H9 (cell line): ENCODE data around the gene ZSWIM9. TPM values are rescaled to one million over a fixed set of nuclear protein-coding genes. Genes with fewer than 3 reads are reported as not detected.

Experiments used
- DNase-seq: peaks from one replicate; pipeline ENCODE4 v3.0.0-alpha.2; 2017
- H2AFZ ChIP-seq: one replicate; pipeline ENCODE4 v1.6.1; 2013; ENCODE audit warnings: mild to moderate bottlenecking, low read length, control low read depth, moderate library complexity
- H2AK5ac ChIP-seq: 2 replicates; pipeline ENCODE4 v1.6.1; 2013; ENCODE audit warnings: low read length, control low read depth, mixed read lengths; ENCODE audit not compliant: insufficient read length
- H2BK120ac ChIP-seq: one replicate; pipeline ENCODE4 v1.6.1; 2013; ENCODE audit warnings: low read depth, mild to moderate bottlenecking, low read length, control low read depth, inconsistent platforms; ENCODE audit not compliant: poor library complexity, severe bottlenecking
- H2BK12ac ChIP-seq: 2 replicates; pipeline ENCODE4 v1.6.1; 2013; ENCODE audit warnings: low read length, control low read depth, mixed read lengths, low read depth; ENCODE audit not compliant: insufficient read length
- H2BK15ac ChIP-seq: 2 replicates; pipeline ENCODE4 v1.6.1; 2013; ENCODE audit warnings: low read depth, low read length, control low read depth
- H2BK20ac ChIP-seq: one replicate; pipeline ENCODE4 v1.6.1; 2013; ENCODE audit warnings: low read depth, mild to moderate bottlenecking, low read length, control low read depth, inconsistent platforms; ENCODE audit not compliant: poor library complexity, severe bottlenecking
- H2BK5ac ChIP-seq: 2 replicates; pipeline ENCODE4 v1.6.1; 2013; ENCODE audit warnings: low read length, control low read depth, mixed read lengths; ENCODE audit not compliant: insufficient read length
- H3K14ac ChIP-seq: 2 replicates; pipeline ENCODE4 v1.6.1; 2013; ENCODE audit warnings: low read length, control low read depth; ENCODE audit not compliant: insufficient read depth
- H3K18ac ChIP-seq: 2 replicates; pipeline ENCODE4 v1.6.1; 2013; ENCODE audit warnings: low read depth, mild to moderate bottlenecking, mixed read lengths, low read length, control low read depth; ENCODE audit not compliant: insufficient read length
- H3K23ac ChIP-seq: 2 replicates; pipeline ENCODE4 v1.6.1; 2013; ENCODE audit warnings: low read length, control low read depth, mixed read lengths, low read depth; ENCODE audit not compliant: insufficient read length
- H3K23me2 ChIP-seq: 2 replicates; pipeline ENCODE4 v1.6.1; 2013; ENCODE audit warnings: low read depth, mild to moderate bottlenecking, mixed read lengths, low read length, control low read depth; ENCODE audit not compliant: insufficient read length, poor library complexity, severe bottlenecking
- H3K27ac ChIP-seq: 2 replicates; pipeline ENCODE4 v1.5.1; 2013; ENCODE audit warnings: low read length, control low read depth, mixed read lengths, low read depth; ENCODE audit not compliant: insufficient read length
- H3K27me3 ChIP-seq: 2 replicates; pipeline ENCODE4 v1.6.1; 2013; ENCODE audit warnings: low read length, control low read depth, inconsistent platforms; ENCODE audit not compliant: insufficient read depth
- H3K4ac ChIP-seq: 2 replicates; pipeline ENCODE4 v1.6.1; 2013; ENCODE audit warnings: low read depth, mild to moderate bottlenecking, control low read depth, inconsistent platforms, low read length, moderate library complexity
- H3K4me1 ChIP-seq: 2 replicates; pipeline ENCODE4 v1.6.1; 2013; ENCODE audit warnings: low read length, control low read depth, inconsistent platforms; ENCODE audit not compliant: insufficient read depth
- H3K4me2 ChIP-seq: 2 replicates; pipeline ENCODE4 v1.6.1; 2013; ENCODE audit warnings: low read length, control low read depth, mixed read lengths; ENCODE audit not compliant: insufficient read length, insufficient read depth
- H3K56ac ChIP-seq: 2 replicates; pipeline ENCODE4 v1.6.1; 2013; ENCODE audit warnings: low read depth, mild to moderate bottlenecking, mixed read lengths, low read length, control low read depth; ENCODE audit not compliant: insufficient read length
- H3K79me1 ChIP-seq: 2 replicates; pipeline ENCODE4 v1.6.1; 2013; ENCODE audit warnings: low read depth, mild to moderate bottlenecking, moderate library complexity, low read length, control low read depth, inconsistent platforms; ENCODE audit not compliant: insufficient read depth, poor library complexity, severe bottlenecking
- H3K79me2 ChIP-seq: 2 replicates; pipeline ENCODE4 v1.6.1; 2013; ENCODE audit warnings: low read length, control low read depth, inconsistent platforms; ENCODE audit not compliant: insufficient read depth
- H3K9ac ChIP-seq: 2 replicates; pipeline ENCODE4 v1.6.1; 2013; ENCODE audit warnings: low read length, control low read depth, mixed read lengths; ENCODE audit not compliant: insufficient read length; ENCODE audit errors: extremely low read depth
- H3K9me3 ChIP-seq: one replicate; pipeline ENCODE4 v1.6.1; 2013; ENCODE audit warnings: low read depth, low read length, inconsistent platforms; ENCODE audit not compliant: control insufficient read depth
- H3T11ph ChIP-seq: one replicate; pipeline ENCODE4 v1.6.1; 2013; ENCODE audit warnings: mild to moderate bottlenecking, low read length, control low read depth, inconsistent platforms
- H4K20me1 ChIP-seq: one replicate; pipeline ENCODE4 v1.6.1; 2013; ENCODE audit not compliant: control insufficient read depth, insufficient read length, insufficient read depth
- H4K5ac ChIP-seq: 2 replicates; pipeline ENCODE4 v1.6.1; 2013; ENCODE audit warnings: low read depth, mild to moderate bottlenecking, mixed read lengths, low read length, control low read depth; ENCODE audit not compliant: insufficient read length
- H4K8ac ChIP-seq: replicated peaks from 2 replicates; pipeline ENCODE4 v1.6.1; 2013; ENCODE audit warnings: low read length, control low read depth, mixed read lengths, low read depth; ENCODE audit not compliant: insufficient read length
- H4K91ac ChIP-seq: 2 replicates; pipeline ENCODE4 v1.6.1; 2013; ENCODE audit warnings: low read depth, mild to moderate bottlenecking, moderate library complexity, mixed read lengths, low read length, control low read depth; ENCODE audit not compliant: insufficient read length
- H3K27ac Mint-ChIP-seq, 3 experiments: 2 replicates in 2 of 3; 3 replicates in 1 of 3; pipeline ENCODE4 v1.8.0; 2020 to 2021; ENCODE audit warnings: mixed read lengths in 3 of 3, mild to moderate bottlenecking in 1 of 3, moderate library complexity in 1 of 3
- H3K27me3 Mint-ChIP-seq: 2 replicates; pipeline ENCODE4 v1.8.0; 2021; ENCODE audit warnings: low read depth, mild to moderate bottlenecking, moderate library complexity, mixed read lengths
- H3K36me3 Mint-ChIP-seq, 3 experiments: 2 replicates in 2 of 3; 3 replicates in 1 of 3; pipeline ENCODE4 v1.8.0; 2020 to 2021; ENCODE audit warnings: low read depth in 3 of 3, mixed read lengths in 3 of 3; ENCODE audit not compliant: insufficient read depth in 1 of 3
- H3K4me1 Mint-ChIP-seq, 2 experiments: 2 replicates each; pipeline ENCODE4 v1.8.0; 2020; ENCODE audit warnings: mixed read lengths in 2 of 2
- H3K4me3 Mint-ChIP-seq, 2 experiments: 2 replicates in 1 of 2; 3 replicates in 1 of 2; pipeline ENCODE4 v1.8.0; 2020 to 2021; ENCODE audit warnings: mild to moderate bottlenecking in 2 of 2, mixed read lengths in 2 of 2, moderate library complexity in 1 of 2
- H3K9me3 Mint-ChIP-seq, 2 experiments: 2 replicates in 1 of 2; 3 replicates in 1 of 2; pipeline ENCODE4 v1.8.0; 2020; ENCODE audit warnings: mild to moderate bottlenecking in 2 of 2, mixed read lengths in 2 of 2, moderate library complexity in 1 of 2
- CTCF ChIP-seq: fragments of 200-600 bp; sonication (generic); conservative IDR thresholded peaks from 3 replicates; pipeline ENCODE4 v1.8.0; 2021; ENCODE audit warnings: antibody characterized with exemption, mild to moderate bottlenecking
- WGBS: extraction: QIAGEN DNeasy Blood & Tissue Kit; methylation state at CpG from one replicate; pipeline ENCODE4 v1.1.7; 2013; ENCODE audit warnings: missing lambda C conversion rate, low lambda C conversion rate, mixed read lengths; ENCODE audit not compliant: insufficient read length; ENCODE audit errors: extremely low coverage; 5-methylcytosine and 5-hydroxymethylcytosine counted together
- total RNA-seq: library from RNA; stranded (reverse); gene quantifications from 2 replicates; pipeline ENCODE4 v1.2.1, GENCODE V29; 2021

Gene ZSWIM9
- total RNA-seq, 1 experiment from 2014 or later, result 8.9 TPM

GRCh38 chr19:48121909-48122371 is 48.5 kb upstream of the ZSWIM9 start:
- H2AFZ ChIP-seq, result no peak overlapping the region
- H3K9me3 ChIP-seq, result no peaks in the 10 kb centered on the region
- no peak overlapping the region for H4K5ac ChIP-seq
- no peak overlapping the region for H2BK20ac ChIP-seq
- no peak overlapping the region for H3K18ac ChIP-seq
- no peak overlapping the region for H4K91ac ChIP-seq
- H3K9ac ChIP-seq, result no peak overlapping the region
- H3K4ac ChIP-seq, result no peak overlapping the region
- no peaks in the 10 kb centered on the region for H3K79me2 ChIP-seq
- H3K23ac ChIP-seq, result no peak overlapping the region
- no peak overlapping the region for H3K27ac ChIP-seq
- H3K23me2 ChIP-seq, result no peaks in the 10 kb centered on the region
- H4K8ac ChIP-seq, result no peak overlapping the region
- H3K27ac Mint-ChIP-seq, result peak overlapping the region in 1 of 3 experiments; percentile 91; a peak in 3 of 7 replicates
- peaks cover 52 to 82% (median 82%) of the 10 kb centered on the region in 3 experiments for H3K36me3 Mint-ChIP-seq
- no CpG with 5 or more reads among the region's 10 CpGs for WGBS
- H3K4me3 Mint-ChIP-seq, result peak overlapping the region in 1 of 2 experiments; percentile 31; a peak in 2 of 5 replicates
- no peak for TF ChIP-seq CTCF
- H2BK12ac ChIP-seq, result no peak overlapping the region
- no peak overlapping the region for H3K4me2 ChIP-seq
- no peaks in the 10 kb centered on the region for H4K20me1 ChIP-seq
- peaks cover 8 to 11% of the 10 kb centered on the region in 2 experiments for H3K4me1 Mint-ChIP-seq
- no peaks in the 10 kb centered on the region for H3K27me3 ChIP-seq
- no peak overlapping the region for H3T11ph ChIP-seq
- no peaks in the 10 kb centered on the region for H3K9me3 Mint-ChIP-seq
- H2BK15ac ChIP-seq, result no peak overlapping the region
- H3K4me1 ChIP-seq, result no peaks in the 10 kb centered on the region
- no peak overlapping the region for H2AK5ac ChIP-seq
- no peaks in the 10 kb centered on the region for H3K79me1 ChIP-seq
- H3K14ac ChIP-seq, result no peak overlapping the region
- DNase-seq, result no peak
- H3K27me3 Mint-ChIP-seq, result no peaks in the 10 kb centered on the region
- H2BK5ac ChIP-seq, result no peak overlapping the region
- no peak overlapping the region for H2BK120ac ChIP-seq
- H3K56ac ChIP-seq, result no peak overlapping the region
